Neural cell (in vitro differentiated cells): ENCODE results near the gene CLDN20. TPM values are rescaled to one million over a fixed set of nuclear protein-coding genes. Genes with fewer than 3 reads are reported as not detected.

ENCODE experiments used
- H2AFZ ChIP-seq: fragments of 200-600, 300-800 bp; sonication (generic), shearing (Covaris generic); 2 replicates; pipeline ENCODE4 v1.6.0; 2014; ENCODE audit warnings: low read depth, mild to moderate bottlenecking, antibody characterized with exemption, low read length, moderate library complexity
- H3F3A ChIP-seq: fragments of 200-600 bp; shearing (Covaris generic); 2 replicates; pipeline ENCODE4 v1.6.1; 2016; ENCODE audit warnings: mild to moderate bottlenecking, moderate library complexity, mixed read lengths, antibody characterized with exemption, low read length; ENCODE audit not compliant: insufficient read depth, poor library complexity, severe bottlenecking
- H3K27ac ChIP-seq: fragments of 200-600, 300-800 bp; sonication (generic), shearing (Covaris generic); 2 replicates; pipeline ENCODE4 v1.5.1; 2014; ENCODE audit warnings: mild to moderate bottlenecking, low read length, moderate library complexity
- H3K27me3 ChIP-seq: fragments of 300-800, 200-600 bp; sonication (generic), shearing (Covaris generic); 2 replicates; pipeline ENCODE4 v1.6.0; 2014; ENCODE audit warnings: mild to moderate bottlenecking, low read depth, low read length, moderate library complexity; ENCODE audit not compliant: insufficient read depth
- H3K36me3 ChIP-seq: fragments of 300-800, 200-600 bp; sonication (generic), shearing (Covaris generic); 2 replicates; pipeline ENCODE4 v1.5.1; 2014; ENCODE audit warnings: mild to moderate bottlenecking, antibody characterized with exemption, low read length, moderate library complexity; ENCODE audit not compliant: insufficient read depth
- H3K4me2 ChIP-seq: fragments of 300-800, 200-600 bp; sonication (generic), shearing (Covaris generic); 2 replicates; pipeline ENCODE4 v1.6.0; 2014; ENCODE audit warnings: mild to moderate bottlenecking, low read length
- H3K4me3 ChIP-seq: fragments of 300-800, 200-600 bp; sonication (generic), shearing (Covaris generic); 2 replicates; pipeline ENCODE4 v1.5.1; 2014; ENCODE audit warnings: mild to moderate bottlenecking, low read length, moderate library complexity
- H3K79me2 ChIP-seq: fragments of 200-600 bp; shearing (Covaris generic); replicated peaks from 2 replicates; pipeline ENCODE4 v1.6.0; 2014; ENCODE audit warnings: mild to moderate bottlenecking, low read length, moderate library complexity; ENCODE audit not compliant: insufficient read depth
- H3K9ac ChIP-seq: fragments of 300-800, 200-600 bp; sonication (generic), shearing (Covaris generic); 2 replicates; pipeline ENCODE4 v1.6.1; 2016; ENCODE audit warnings: mild to moderate bottlenecking, low read length, mixed read lengths
- H3K9me2 ChIP-seq: fragments of 200-600 bp; shearing (Covaris generic); 2 replicates; pipeline ENCODE4 v1.6.1; 2016; ENCODE audit warnings: mild to moderate bottlenecking, low read length, mixed read lengths; ENCODE audit not compliant: insufficient read depth
- H3K9me3 ChIP-seq: fragments of 200-600, 300-800 bp; sonication (generic), shearing (Covaris generic); 2 replicates; pipeline ENCODE4 v1.6.1; 2016; ENCODE audit warnings: mild to moderate bottlenecking, mixed run types, low read length, moderate library complexity, mixed read lengths
- H4K20me1 ChIP-seq: fragments of 200-600 bp; shearing (Covaris generic); 2 replicates; pipeline ENCODE4 v1.6.1; 2016; ENCODE audit warnings: mild to moderate bottlenecking, mixed run types; ENCODE audit not compliant: insufficient read depth
- EP300 ChIP-seq: fragments of 450-650 bp; conservative IDR thresholded peaks from 2 replicates; pipeline ENCODE4 v1.6.1; 2014; ENCODE audit warnings: antibody characterized with exemption, mild to moderate bottlenecking, moderate library complexity; ENCODE audit not compliant: poor library complexity, severe bottlenecking
- EZH2 ChIP-seq: fragments of 200-600, 300-800 bp; shearing (Covaris generic), sonication (generic); IDR thresholded peaks from 2 replicates; pipeline ENCODE4 v1.6.1; 2014; ENCODE audit warnings: antibody characterized with exemption, low read length, borderline replicate concordance, mild to moderate bottlenecking; ENCODE audit not compliant: insufficient read depth, poor library complexity, severe bottlenecking
- MXI1 ChIP-seq: fragments of 450-650 bp; conservative IDR thresholded peaks from 2 replicates; pipeline ENCODE4 v1.6.1; 2014; ENCODE audit warnings: antibody characterized with exemption, mild to moderate bottlenecking; ENCODE audit not compliant: poor library complexity, severe bottlenecking
- POLR2AphosphoS5 ChIP-seq: IDR thresholded peaks from 2 replicates; pipeline ENCODE4 v1.6.1; 2012
- RAD21 ChIP-seq: fragments of 450-650 bp; conservative IDR thresholded peaks from 2 replicates; pipeline ENCODE4 v1.6.1; 2014; ENCODE audit warnings: antibody characterized with exemption, mild to moderate bottlenecking, moderate library complexity
- SMC3 ChIP-seq: fragments of 450-650 bp; conservative IDR thresholded peaks from 2 replicates; pipeline ENCODE4 v1.6.1; 2014; ENCODE audit warnings: antibody characterized with exemption, mild to moderate bottlenecking, moderate library complexity; ENCODE audit not compliant: poor library complexity
- TAF1 ChIP-seq: IDR thresholded peaks from 2 replicates; pipeline ENCODE4 v1.6.1; 2012; ENCODE audit warnings: low read depth
- polyA plus RNA-seq: library from polyadenylated mRNA; depleted of rRNA; stranded (reverse); fragments of >200 nt; gene quantifications from 2 replicates; pipeline ENCODE4 v1.2.3, GENCODE V29; 2014
- TF ChIP-seq, protein P1 (sequence below): IDR thresholded peaks from 2 replicates; pipeline ENCODE4 v1.6.1; 2012; ENCODE audit warnings: borderline replicate concordance
- TF ChIP-seq, protein P2 (sequence below): fragments of 450-650 bp; IDR thresholded peaks from 2 replicates; pipeline ENCODE4 v1.5.1; 2014; ENCODE audit warnings: antibody characterized with exemption, mild to moderate bottlenecking, moderate library complexity; ENCODE audit not compliant: poor library complexity, severe bottlenecking

CLDN20 gene
- polyA plus RNA-seq, 1 donor from 2014 or later = not detected

DNA sequence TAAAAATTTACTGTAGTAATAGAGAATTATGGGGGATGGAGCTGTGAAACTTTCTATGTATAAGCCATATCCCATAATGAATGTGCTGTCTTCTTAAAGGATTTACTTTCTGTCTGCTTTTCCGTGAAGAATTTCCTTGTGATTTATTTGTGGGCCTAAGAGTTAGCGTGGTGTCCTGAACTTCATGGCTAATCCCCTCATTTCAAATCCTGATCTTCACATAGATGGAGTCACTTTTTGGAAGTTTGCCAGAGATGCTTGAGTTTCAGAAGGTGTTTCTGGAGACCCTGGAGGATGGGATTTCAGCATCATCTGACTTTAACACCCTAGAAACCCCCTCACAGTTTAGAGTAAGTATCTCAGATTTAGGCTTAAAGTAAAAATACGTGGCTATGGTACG is 19.4 kb upstream of the CLDN20 start:
- no peaks in the 10 kb centered on the region for H3F3A ChIP-seq
- no peak overlapping the region for H3K9ac ChIP-seq
- no peak for TF ChIP-seq EP300
- TF ChIP-seq, protein P1, sequence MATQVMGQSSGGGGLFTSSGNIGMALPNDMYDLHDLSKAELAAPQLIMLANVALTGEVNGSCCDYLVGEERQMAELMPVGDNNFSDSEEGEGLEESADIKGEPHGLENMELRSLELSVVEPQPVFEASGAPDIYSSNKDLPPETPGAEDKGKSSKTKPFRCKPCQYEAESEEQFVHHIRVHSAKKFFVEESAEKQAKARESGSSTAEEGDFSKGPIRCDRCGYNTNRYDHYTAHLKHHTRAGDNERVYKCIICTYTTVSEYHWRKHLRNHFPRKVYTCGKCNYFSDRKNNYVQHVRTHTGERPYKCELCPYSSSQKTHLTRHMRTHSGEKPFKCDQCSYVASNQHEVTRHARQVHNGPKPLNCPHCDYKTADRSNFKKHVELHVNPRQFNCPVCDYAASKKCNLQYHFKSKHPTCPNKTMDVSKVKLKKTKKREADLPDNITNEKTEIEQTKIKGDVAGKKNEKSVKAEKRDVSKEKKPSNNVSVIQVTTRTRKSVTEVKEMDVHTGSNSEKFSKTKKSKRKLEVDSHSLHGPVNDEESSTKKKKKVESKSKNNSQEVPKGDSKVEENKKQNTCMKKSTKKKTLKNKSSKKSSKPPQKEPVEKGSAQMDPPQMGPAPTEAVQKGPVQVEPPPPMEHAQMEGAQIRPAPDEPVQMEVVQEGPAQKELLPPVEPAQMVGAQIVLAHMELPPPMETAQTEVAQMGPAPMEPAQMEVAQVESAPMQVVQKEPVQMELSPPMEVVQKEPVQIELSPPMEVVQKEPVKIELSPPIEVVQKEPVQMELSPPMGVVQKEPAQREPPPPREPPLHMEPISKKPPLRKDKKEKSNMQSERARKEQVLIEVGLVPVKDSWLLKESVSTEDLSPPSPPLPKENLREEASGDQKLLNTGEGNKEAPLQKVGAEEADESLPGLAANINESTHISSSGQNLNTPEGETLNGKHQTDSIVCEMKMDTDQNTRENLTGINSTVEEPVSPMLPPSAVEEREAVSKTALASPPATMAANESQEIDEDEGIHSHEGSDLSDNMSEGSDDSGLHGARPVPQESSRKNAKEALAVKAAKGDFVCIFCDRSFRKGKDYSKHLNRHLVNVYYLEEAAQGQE = no peak

DNA sequence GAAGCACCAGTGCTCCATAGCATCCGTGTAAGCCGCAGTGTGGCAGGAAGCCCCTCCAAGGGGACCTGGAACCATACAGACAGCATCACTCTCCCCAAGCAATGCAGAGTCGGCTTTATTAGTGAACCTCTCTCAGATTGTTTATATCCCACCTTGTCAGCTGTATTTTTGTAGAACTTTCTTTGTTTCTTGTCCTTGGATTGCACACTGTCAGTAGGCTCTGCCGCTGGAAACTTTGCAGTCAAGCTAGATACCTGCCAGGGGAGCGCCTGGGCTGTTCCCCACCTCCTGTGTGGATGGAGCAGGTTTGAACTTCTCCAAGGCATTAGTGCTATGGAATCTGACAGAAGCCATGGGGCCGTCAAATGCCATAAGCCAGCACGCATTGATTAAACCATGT is 18.6 kb upstream of the CLDN20 start:
- H3K9ac ChIP-seq = no peak overlapping the region
- no peak overlapping the region for H2AFZ ChIP-seq
- no peaks in the 10 kb centered on the region for H3K9me2 ChIP-seq
- H3F3A ChIP-seq = no peaks in the 10 kb centered on the region
- H3K4me2 ChIP-seq = no peak overlapping the region
- H3K9me3 ChIP-seq = no peaks in the 10 kb centered on the region
- no peak overlapping the region for H3K27ac ChIP-seq
- TF ChIP-seq, protein P1 = no peak
- TF ChIP-seq POLR2AphosphoS5 (no peak), TAF1 (no peak), EP300 (no peak), SMC3 (no peak), RAD21 (no peak)
- H3K27me3 ChIP-seq = no peaks in the 10 kb centered on the region
- no peaks in the 10 kb centered on the region for H3K79me2 ChIP-seq
- peaks cover 8% of the 10 kb centered on the region for H3K36me3 ChIP-seq
- no peak overlapping the region for H3K4me3 ChIP-seq
- no peaks in the 10 kb centered on the region for H4K20me1 ChIP-seq

More for the DNA sequence above, 19.4 kb upstream of the CLDN20 start:
- H3K36me3 ChIP-seq = peaks cover 8% of the 10 kb centered on the region
- H3K27me3 ChIP-seq = no peaks in the 10 kb centered on the region
- no peak overlapping the region for H3K27ac ChIP-seq
- no peaks in the 10 kb centered on the region for H3K9me2 ChIP-seq
- H3K4me2 ChIP-seq = no peak overlapping the region
- no peak overlapping the region for H3K4me3 ChIP-seq
- no peaks in the 10 kb centered on the region for H3K9me3 ChIP-seq
- H3K79me2 ChIP-seq = no peaks in the 10 kb centered on the region
- H2AFZ ChIP-seq = no peak overlapping the region
- H4K20me1 ChIP-seq = no peaks in the 10 kb centered on the region

DNA sequence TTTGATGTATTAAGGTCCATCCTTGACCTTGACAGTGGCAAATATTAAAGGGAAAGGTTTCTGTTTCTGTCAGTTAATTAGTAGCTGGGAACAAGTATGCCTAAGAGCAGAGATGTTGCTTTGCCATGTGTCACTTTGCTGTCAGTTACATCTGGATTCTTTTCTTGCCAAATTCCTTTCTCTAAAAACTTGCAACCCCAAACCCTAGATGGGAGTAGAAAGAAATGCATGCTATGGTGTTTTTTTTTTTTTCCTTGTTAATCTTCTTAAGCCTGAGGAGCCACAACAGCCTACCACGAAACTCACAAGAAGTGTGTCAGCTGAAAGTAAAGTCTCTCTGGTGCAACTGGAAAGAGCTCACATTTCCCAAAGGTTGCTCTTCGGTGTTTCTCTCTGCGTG is 18.0 kb upstream of the CLDN20 start:
- Histone ChIP-seq H3K27me3 (no peaks in the 10 kb centered on the region), H4K20me1 (no peaks in the 10 kb centered on the region), H3K36me3 (peaks cover 8% of the 10 kb centered on the region), H3K27ac (no peak overlapping the region), H3K9me2 (no peaks in the 10 kb centered on the region), H3K9me3 (no peaks in the 10 kb centered on the region), H3F3A (no peaks in the 10 kb centered on the region), H3K4me3 (no peak overlapping the region), H3K9ac (no peak overlapping the region), H3K79me2 (no peaks in the 10 kb centered on the region), H2AFZ (no peak overlapping the region), H3K4me2 (no peak overlapping the region)
- TF ChIP-seq EZH2 (no peak), SMC3 (no peak), MXI1 (no peak), RAD21 (no peak), TAF1 (no peak), POLR2AphosphoS5 (no peak), EP300 (no peak)
- TF ChIP-seq, protein P1 = no peak
- TF ChIP-seq, protein P2, sequence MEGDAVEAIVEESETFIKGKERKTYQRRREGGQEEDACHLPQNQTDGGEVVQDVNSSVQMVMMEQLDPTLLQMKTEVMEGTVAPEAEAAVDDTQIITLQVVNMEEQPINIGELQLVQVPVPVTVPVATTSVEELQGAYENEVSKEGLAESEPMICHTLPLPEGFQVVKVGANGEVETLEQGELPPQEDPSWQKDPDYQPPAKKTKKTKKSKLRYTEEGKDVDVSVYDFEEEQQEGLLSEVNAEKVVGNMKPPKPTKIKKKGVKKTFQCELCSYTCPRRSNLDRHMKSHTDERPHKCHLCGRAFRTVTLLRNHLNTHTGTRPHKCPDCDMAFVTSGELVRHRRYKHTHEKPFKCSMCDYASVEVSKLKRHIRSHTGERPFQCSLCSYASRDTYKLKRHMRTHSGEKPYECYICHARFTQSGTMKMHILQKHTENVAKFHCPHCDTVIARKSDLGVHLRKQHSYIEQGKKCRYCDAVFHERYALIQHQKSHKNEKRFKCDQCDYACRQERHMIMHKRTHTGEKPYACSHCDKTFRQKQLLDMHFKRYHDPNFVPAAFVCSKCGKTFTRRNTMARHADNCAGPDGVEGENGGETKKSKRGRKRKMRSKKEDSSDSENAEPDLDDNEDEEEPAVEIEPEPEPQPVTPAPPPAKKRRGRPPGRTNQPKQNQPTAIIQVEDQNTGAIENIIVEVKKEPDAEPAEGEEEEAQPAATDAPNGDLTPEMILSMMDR = no peak
